SK-N-SH (cell line): ENCODE measurements around the gene GGT5.
"Not testable (repeated sequence)": the region's sequence is repeated elsewhere in the genome, so short reads cannot be mapped to it uniquely, and the experiment has no call there.

ENCODE experiments used
- CTCF ChIP-seq: fragments of 200-600 bp; sonication (generic); IDR thresholded peaks from 2 replicates; pipeline ENCODE4 v1.6.1; 2017; ENCODE audit warnings: antibody characterized with exemption, mild to moderate bottlenecking, moderate library complexity
- EP300 ChIP-seq, 2 experiments: IDR thresholded peaks; 2 replicates each; pipeline versions ENCODE4 v1.4.0 to v1.6.1; 2012; ENCODE audit warnings: borderline replicate concordance in 1 of 2, low read depth in 1 of 2, low read length in 1 of 2
- EZH2phosphoT487 ChIP-seq: fragments of 200-600 bp; sonication (generic); IDR thresholded peaks from 2 replicates; pipeline ENCODE4 v1.6.1; 2017; ENCODE audit warnings: low read depth, mixed run types, mild to moderate bottlenecking, antibody characterized with exemption, moderate library complexity, borderline replicate concordance
- GATA2 ChIP-seq: sonication (generic); formaldehyde crosslinking; IDR thresholded peaks from 2 replicates; pipeline ENCODE4 v1.5.0; 2020; ENCODE audit warnings: mild to moderate bottlenecking, missing genetic modification reagents
- MAX ChIP-seq: IDR thresholded peaks from 2 replicates; pipeline ENCODE4 v1.4.0; 2012; ENCODE audit warnings: low read depth
- MXI1 ChIP-seq: IDR thresholded peaks from 2 replicates; pipeline ENCODE4 v1.6.1; 2012; ENCODE audit warnings: mild to moderate bottlenecking, low read depth, low read length, improper control_type of control experiment
- NFIC ChIP-seq: IDR thresholded peaks from 2 replicates; pipeline ENCODE4 v1.4.0; 2012; ENCODE audit warnings: borderline replicate concordance
- USF1 ChIP-seq: IDR thresholded peaks from 2 replicates; pipeline ENCODE4 v1.4.0; 2012; ENCODE audit warnings: low read depth, borderline replicate concordance
- USF2 ChIP-seq: fragments of 150-350 bp; IDR thresholded peaks from 2 replicates; pipeline ENCODE4 v1.6.1; 2017; ENCODE audit warnings: antibody characterized with exemption, low read length, low read depth, borderline replicate concordance
- YY1 ChIP-seq: IDR thresholded peaks from 2 replicates; pipeline ENCODE4 v1.4.0; 2012; ENCODE audit warnings: low read depth, mild to moderate bottlenecking

- not testable (repeated sequence) for TF ChIP-seq MAX; EZH2phosphoT487; USF1; GATA2 (CRISPR knock-in tag); NFIC; YY1; EP300 (IDR thresholded peaks at IDR 0.05; ENCODE audit: borderline replicate concordance in 1 of 2, low read depth in 1 of 2, low read length in 1 of 2); MXI1; CTCF; USF2
Measured at GRCh38 chr22:24240985-24241692, 3.7 kb downstream of the GGT5 start.
